ENCODE measurements around the gene LINGO4.

The LINGO4 gene

DNA sequence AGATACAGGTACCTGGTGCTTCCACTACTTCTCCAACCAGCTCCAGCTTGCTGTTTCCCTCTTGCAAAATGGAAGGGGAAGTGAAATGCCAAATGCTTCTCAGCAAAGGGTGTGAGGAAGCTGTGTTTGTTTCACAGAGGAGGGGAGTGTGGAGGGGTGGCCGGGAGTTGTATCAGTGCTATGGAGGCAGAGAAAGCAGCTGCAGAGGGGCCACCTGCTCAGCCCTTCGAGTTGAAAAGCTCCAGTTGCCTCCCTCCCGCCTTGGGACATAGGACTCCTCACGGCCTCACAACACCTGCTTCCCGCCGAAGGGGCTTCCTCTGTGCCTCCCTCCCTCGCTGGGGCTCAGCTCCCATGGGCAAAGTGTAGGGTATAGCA lies 12.1 kb upstream of the LINGO4 start:
- TF ChIP-seq, protein P1, sequence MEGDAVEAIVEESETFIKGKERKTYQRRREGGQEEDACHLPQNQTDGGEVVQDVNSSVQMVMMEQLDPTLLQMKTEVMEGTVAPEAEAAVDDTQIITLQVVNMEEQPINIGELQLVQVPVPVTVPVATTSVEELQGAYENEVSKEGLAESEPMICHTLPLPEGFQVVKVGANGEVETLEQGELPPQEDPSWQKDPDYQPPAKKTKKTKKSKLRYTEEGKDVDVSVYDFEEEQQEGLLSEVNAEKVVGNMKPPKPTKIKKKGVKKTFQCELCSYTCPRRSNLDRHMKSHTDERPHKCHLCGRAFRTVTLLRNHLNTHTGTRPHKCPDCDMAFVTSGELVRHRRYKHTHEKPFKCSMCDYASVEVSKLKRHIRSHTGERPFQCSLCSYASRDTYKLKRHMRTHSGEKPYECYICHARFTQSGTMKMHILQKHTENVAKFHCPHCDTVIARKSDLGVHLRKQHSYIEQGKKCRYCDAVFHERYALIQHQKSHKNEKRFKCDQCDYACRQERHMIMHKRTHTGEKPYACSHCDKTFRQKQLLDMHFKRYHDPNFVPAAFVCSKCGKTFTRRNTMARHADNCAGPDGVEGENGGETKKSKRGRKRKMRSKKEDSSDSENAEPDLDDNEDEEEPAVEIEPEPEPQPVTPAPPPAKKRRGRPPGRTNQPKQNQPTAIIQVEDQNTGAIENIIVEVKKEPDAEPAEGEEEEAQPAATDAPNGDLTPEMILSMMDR (IDR thresholded peaks at IDR 0.05), result no peak

DNA sequence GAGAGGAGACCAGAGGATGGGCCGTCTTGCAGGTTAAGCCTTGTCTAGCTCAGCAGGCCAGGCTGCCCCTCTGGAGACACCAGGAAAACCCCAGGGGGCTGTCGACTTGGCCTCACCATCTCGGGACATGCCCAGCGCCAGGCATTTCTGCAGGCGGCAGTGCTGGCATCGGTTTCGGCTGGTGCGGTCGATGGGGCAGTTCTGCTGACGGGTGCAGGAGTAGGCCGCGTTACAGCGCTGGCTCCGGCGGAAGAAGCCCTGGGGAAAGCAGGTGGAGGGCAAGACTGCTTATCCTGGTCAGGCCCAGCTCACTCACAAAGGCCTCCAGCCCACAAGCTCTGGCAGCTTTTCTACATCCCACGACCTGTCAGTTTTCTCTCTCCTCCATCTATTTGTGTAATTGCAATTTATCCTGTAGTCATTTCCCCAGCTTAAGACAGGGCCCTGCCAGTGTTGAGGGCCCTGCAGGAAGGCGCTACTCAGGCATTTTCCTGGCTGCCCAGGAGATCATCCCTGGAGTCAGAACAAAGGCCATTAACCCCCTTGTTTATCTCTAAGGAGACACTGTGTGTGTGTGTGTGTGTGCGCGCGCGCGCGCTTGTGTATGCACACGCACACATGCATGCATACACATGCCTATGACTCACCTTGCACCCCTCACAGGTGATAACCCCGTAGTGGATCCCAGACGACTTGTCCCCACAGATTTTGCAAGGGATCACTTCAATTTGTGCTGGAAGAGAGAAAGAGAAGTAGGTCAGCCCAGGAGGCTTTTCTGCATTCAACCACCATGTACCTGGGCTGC lies 11.5 kb upstream of the LINGO4 start:
- Histone ChIP-seq H3K27ac (no peak overlapping the region), H3K4me3 (ENCODE audit: low read depth in 1 of 2, low read length in 1 of 2) (no peak overlapping the region), H3K9me3 (no peaks in the 10 kb centered on the region), H3K36me3 (no peaks in the 10 kb centered on the region), H3K4me1 (ENCODE audit: control insufficient read depth in 1 of 2, insufficient read depth in 1 of 2, low read depth in 1 of 2, low read length in 1 of 2) (peaks cover 0 to 5% of the 10 kb centered on the region in 2 experiments), H3K27me3 (peaks cover 11% of the 10 kb centered on the region)
- TF ChIP-seq, protein P1 (IDR thresholded peaks at IDR 0.05), result no peak

More for the DNA sequence above, 12.1 kb upstream of the LINGO4 start:
- Histone ChIP-seq H3K4me3 (ENCODE audit: low read depth in 1 of 2, low read length in 1 of 2) (no peak overlapping the region), H3K4me1 (ENCODE audit: control insufficient read depth in 1 of 2, insufficient read depth in 1 of 2, low read depth in 1 of 2, low read length in 1 of 2) (peaks cover 0 to 5% of the 10 kb centered on the region in 2 experiments), H3K27me3 (peaks cover 15% of the 10 kb centered on the region), H3K9me3 (no peaks in the 10 kb centered on the region), H3K36me3 (no peaks in the 10 kb centered on the region), H3K27ac (no peak overlapping the region)

DNA sequence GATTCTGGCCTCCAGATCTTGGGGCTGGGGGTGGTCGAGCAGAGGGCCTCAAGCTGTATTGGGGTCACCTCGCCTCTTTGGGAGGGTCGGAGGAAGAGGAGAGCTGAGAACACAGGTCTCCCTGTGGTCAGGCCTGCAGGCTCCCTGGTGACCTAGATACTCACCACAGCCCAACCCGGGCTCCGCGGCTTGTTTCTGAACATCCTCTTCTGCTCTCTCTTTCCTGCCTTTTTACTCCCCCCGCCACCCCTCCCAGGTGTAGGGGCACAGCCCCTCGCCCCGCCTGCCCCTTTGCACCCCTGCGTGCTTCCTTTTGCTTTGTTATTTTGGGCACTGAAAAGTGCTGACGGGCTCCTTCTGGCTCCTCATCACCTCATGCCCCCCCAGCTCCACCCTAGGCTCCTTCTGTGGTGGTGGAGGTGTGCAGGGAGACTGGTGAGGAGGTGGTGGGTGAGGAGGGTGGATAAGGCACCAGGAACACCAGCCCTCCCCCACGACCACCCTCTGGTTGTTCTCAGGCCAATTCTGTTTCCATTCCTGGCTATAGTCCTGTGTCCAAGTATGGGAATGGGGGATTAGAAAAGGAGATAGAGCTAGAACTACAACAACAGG lies 10.6 kb upstream of the LINGO4 start:
- TF ChIP-seq, protein P1 (IDR thresholded peaks at IDR 0.05), result no peak
- Histone ChIP-seq H3K4me1 (ENCODE audit: control insufficient read depth in 1 of 2, insufficient read depth in 1 of 2, low read depth in 1 of 2, low read length in 1 of 2) (peaks cover 0 to 5% of the 10 kb centered on the region in 2 experiments), H3K36me3 (no peaks in the 10 kb centered on the region), H3K27ac (no peak overlapping the region), H3K9me3 (no peaks in the 10 kb centered on the region), H3K27me3 (peaks cover 11% of the 10 kb centered on the region), H3K4me3 (ENCODE audit: low read depth in 1 of 2, low read length in 1 of 2) (no peak overlapping the region)

DNA sequence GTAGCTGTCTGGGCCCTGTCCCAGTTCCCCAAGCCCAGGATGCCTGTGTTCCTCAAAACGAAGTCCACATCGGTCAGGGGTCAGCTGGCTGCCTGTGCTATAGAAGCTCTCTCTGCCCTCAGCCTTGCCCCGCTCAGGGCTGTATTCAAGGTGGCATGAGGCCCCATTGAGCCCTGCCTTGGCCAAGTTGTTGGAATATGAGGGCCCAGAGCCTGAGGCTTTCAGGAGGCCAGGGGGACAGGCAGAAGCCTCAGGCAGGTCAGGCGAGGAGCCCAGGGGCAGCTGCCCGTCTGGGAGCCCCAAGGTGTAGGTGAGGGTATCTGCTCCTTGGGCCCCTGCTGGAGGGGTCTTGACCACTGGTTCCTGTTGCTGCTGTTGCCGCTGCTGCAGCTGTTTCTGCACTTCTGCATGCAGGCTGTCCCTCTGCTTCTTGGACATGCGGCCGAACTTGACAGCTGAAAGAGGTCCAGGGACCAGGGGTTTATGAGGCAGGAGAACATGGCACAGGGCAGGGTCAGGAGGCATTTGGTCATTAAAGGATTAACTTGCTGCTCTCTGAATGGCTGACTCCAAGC lies 9.8 kb upstream of the LINGO4 start:
- no peak overlapping the region for H3K27ac ChIP-seq
- no peak overlapping the region for H3K4me3 ChIP-seq (ENCODE audit: low read depth in 1 of 2, low read length in 1 of 2)
- no peaks in the 10 kb centered on the region for H3K36me3 ChIP-seq
- TF ChIP-seq, protein P1 (IDR thresholded peaks at IDR 0.05), result no peak
- peaks cover 11% of the 10 kb centered on the region for H3K27me3 ChIP-seq
- no peaks in the 10 kb centered on the region for H3K9me3 ChIP-seq
- peaks cover 0 to 5% of the 10 kb centered on the region in 2 experiments for H3K4me1 ChIP-seq (ENCODE audit: control insufficient read depth in 1 of 2, insufficient read depth in 1 of 2, low read depth in 1 of 2, low read length in 1 of 2)

DNA sequence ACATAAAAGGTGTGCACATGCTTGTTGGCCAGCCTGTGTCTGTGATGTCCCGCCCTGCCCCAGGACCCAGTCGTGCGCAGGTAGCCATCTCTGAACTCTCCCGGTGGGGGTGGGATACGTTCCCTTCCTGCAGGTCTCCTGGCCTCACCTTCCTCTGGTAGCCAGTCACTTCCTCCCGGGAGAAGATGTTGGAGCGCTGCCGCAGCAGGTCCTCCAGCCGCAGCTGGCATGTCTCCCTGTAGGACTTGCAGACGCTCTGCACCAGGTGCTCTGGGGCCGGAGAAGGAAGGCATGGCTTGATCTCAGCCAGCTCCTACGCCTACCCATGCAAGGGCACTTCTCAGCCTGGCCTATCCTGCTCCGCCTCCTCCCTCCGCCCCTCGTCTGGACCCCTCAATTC lies 9.2 kb upstream of the LINGO4 start:
- no peak overlapping the region for H3K27ac ChIP-seq
- H3K4me3 ChIP-seq (ENCODE audit: low read depth in 1 of 2, low read length in 1 of 2), result no peak overlapping the region
- peaks cover 0 to 5% of the 10 kb centered on the region in 2 experiments for H3K4me1 ChIP-seq (ENCODE audit: control insufficient read depth in 1 of 2, insufficient read depth in 1 of 2, low read depth in 1 of 2, low read length in 1 of 2)
- peaks cover 11% of the 10 kb centered on the region for H3K27me3 ChIP-seq
- no peaks in the 10 kb centered on the region for H3K9me3 ChIP-seq
- TF ChIP-seq, protein P1 (IDR thresholded peaks at IDR 0.05), result no peak
- H3K36me3 ChIP-seq, result no peaks in the 10 kb centered on the region

Measured in neutrophil (primary cell).